Thymus (tissue), 11 donors: ENCODE results near the gene NCKAP1. TPM values are rescaled to one million over a fixed set of nuclear protein-coding genes. Genes with fewer than 3 reads are reported as not detected.

Source experiments
- DNase-seq, 9 donors: peaks; one replicate each; pipeline ENCODE4 v3.0.0-alpha.2; 2013; ENCODE audit warnings: low spot score in 9 of 9, low read depth in 6 of 9, missing footprints in 1 of 9
- H3K27ac ChIP-seq, 2 donors: one replicate each; pipeline ENCODE4 v1.5.1; 2013; ENCODE audit warnings: control low read depth in 1 of 2, low read depth in 1 of 2, low read length in 1 of 2, mild to moderate bottlenecking in 1 of 2, moderate library complexity in 1 of 2
- H3K27me3 ChIP-seq, 2 donors: one replicate each; pipeline ENCODE4 v1.5.1; 2013; ENCODE audit warnings: low read length in 1 of 2; ENCODE audit not compliant: control insufficient read depth in 2 of 2, insufficient read depth in 1 of 2
- H3K36me3 ChIP-seq, 2 donors: one replicate each; pipeline ENCODE4 v1.5.1; 2013; ENCODE audit warnings: low read length in 1 of 2, mild to moderate bottlenecking in 1 of 2, moderate library complexity in 1 of 2; ENCODE audit not compliant: control insufficient read depth in 2 of 2, insufficient read depth in 2 of 2
- H3K4me1 ChIP-seq, 2 donors: one replicate each; pipeline ENCODE4 v1.5.1; 2013; ENCODE audit warnings: low read length in 2 of 2; ENCODE audit not compliant: control insufficient read depth in 2 of 2, insufficient read depth in 2 of 2
- H3K4me3 ChIP-seq, 2 donors: one replicate each; pipeline ENCODE4 v1.5.1; 2013; ENCODE audit warnings: low read length in 2 of 2, control low read depth in 1 of 2, mild to moderate bottlenecking in 1 of 2
- H3K9me3 ChIP-seq, 2 donors: one replicate each; pipeline ENCODE4 v1.5.1; 2013; ENCODE audit warnings: low read length in 1 of 2, mild to moderate bottlenecking in 1 of 2; ENCODE audit not compliant: control insufficient read depth in 2 of 2, insufficient read depth in 1 of 2
- WGBS: extraction: QIAGEN DNeasy Blood & Tissue Kit; methylation state at CpG from one replicate; pipeline ENCODE4 v1.1.7; 2013; 5-methylcytosine and 5-hydroxymethylcytosine counted together
- polyA plus RNA-seq: library from polyadenylated mRNA; stranded (reverse); fragments of 200-250 nt; gene quantifications from one replicate; pipeline ENCODE4 v1.2.3, GENCODE V29; 2013
- total RNA-seq: library from RNA; stranded (reverse); fragments of 120-200 nt; gene quantifications from one replicate; pipeline ENCODE4 v1.2.4, GENCODE V29; 2013
- donor health status: healthy.

The NCKAP1 gene
- total and polyA plus RNA-seq, 2 donors, result 23.7 to 36.8 TPM

GRCh38 chr2:182949052-182949451, 89.2 kb downstream of the NCKAP1 start:
- Histone ChIP-seq H3K27me3 (no peaks in the 10 kb centered on the region), H3K36me3 (no peaks in the 10 kb centered on the region), H3K9me3 (no peaks in the 10 kb centered on the region), H3K27ac (no peak overlapping the region), H3K4me1 (no peaks in the 10 kb centered on the region), H3K4me3 (no peak overlapping the region)
- DNase-seq, result no peak
- 96% methylated on average over 4 of the region's 4 CpGs for WGBS

GRCh38 chr2:182946958-182947369, 91.3 kb downstream of the NCKAP1 start:
- no peak overlapping the region for H3K27ac ChIP-seq
- 91% methylated on average over 1 of the region's 1 CpG for WGBS
- no peak for DNase-seq
- no peaks in the 10 kb centered on the region for H3K9me3 ChIP-seq
- H3K4me1 ChIP-seq, result no peaks in the 10 kb centered on the region
- no peaks in the 10 kb centered on the region for H3K36me3 ChIP-seq
- no peak overlapping the region for H3K4me3 ChIP-seq
- H3K27me3 ChIP-seq, result no peaks in the 10 kb centered on the region

- no peaks in the 10 kb centered on the region for H3K4me1 ChIP-seq
- no peak overlapping the region for H3K27ac ChIP-seq
- 42% methylated on average over 2 of the region's 2 CpGs for WGBS
- H3K9me3 ChIP-seq, result no peaks in the 10 kb centered on the region
- no peaks in the 10 kb centered on the region for H3K27me3 ChIP-seq
- H3K36me3 ChIP-seq, result no peaks in the 10 kb centered on the region
- DNase-seq, result no peak
- no peak overlapping the region for H3K4me3 ChIP-seq
Measured at GRCh38 chr2:182943339-182943738, 94.9 kb downstream of the NCKAP1 start.

GRCh38 chr2:182942756-182943155, 95.5 kb downstream of the NCKAP1 start:
- 92% methylated on average over 2 of the region's 2 CpGs for WGBS
- H3K36me3 ChIP-seq, result no peaks in the 10 kb centered on the region
- no peaks in the 10 kb centered on the region for H3K4me1 ChIP-seq
- H3K27ac ChIP-seq, result no peak overlapping the region
- DNase-seq, result no peak
- no peaks in the 10 kb centered on the region for H3K9me3 ChIP-seq
- H3K27me3 ChIP-seq, result no peaks in the 10 kb centered on the region
- no peak overlapping the region for H3K4me3 ChIP-seq

- Histone ChIP-seq H3K36me3 (no peaks in the 10 kb centered on the region), H3K4me1 (no peaks in the 10 kb centered on the region), H3K9me3 (no peaks in the 10 kb centered on the region), H3K27ac (no peak overlapping the region), H3K4me3 (no peak overlapping the region), H3K27me3 (no peaks in the 10 kb centered on the region)
- WGBS, result 88% methylated on average over 1 of the region's 1 CpG
- no peak for DNase-seq
Measured at GRCh38 chr2:182941919-182942318, 96.3 kb downstream of the NCKAP1 start.

GRCh38 chr2:182941121-182941722, 97.0 kb downstream of the NCKAP1 start:
- WGBS, result 94% methylated on average over 2 of the region's 2 CpGs
- H3K4me3 ChIP-seq, result no peak overlapping the region
- H3K27ac ChIP-seq, result no peak overlapping the region
- no peak for DNase-seq
- no peaks in the 10 kb centered on the region for H3K27me3 ChIP-seq
- no peaks in the 10 kb centered on the region for H3K9me3 ChIP-seq
- H3K4me1 ChIP-seq, result no peaks in the 10 kb centered on the region
- no peaks in the 10 kb centered on the region for H3K36me3 ChIP-seq

GRCh38 chr2:182937870-182938269, 100.4 kb downstream of the NCKAP1 start:
- Histone ChIP-seq H3K27ac (no peak overlapping the region), H3K4me1 (no peaks in the 10 kb centered on the region), H3K27me3 (no peaks in the 10 kb centered on the region), H3K9me3 (no peaks in the 10 kb centered on the region), H3K4me3 (no peak overlapping the region), H3K36me3 (no peaks in the 10 kb centered on the region)
- no peak for DNase-seq
- WGBS, result 91% methylated on average over 3 of the region's 3 CpGs

- Histone ChIP-seq H3K4me1 (no peaks in the 10 kb centered on the region), H3K27ac (no peak overlapping the region), H3K4me3 (no peak overlapping the region), H3K36me3 (no peaks in the 10 kb centered on the region), H3K27me3 (no peaks in the 10 kb centered on the region), H3K9me3 (no peaks in the 10 kb centered on the region)
- WGBS, result 95% methylated on average over 3 of the region's 3 CpGs
- no peak for DNase-seq
Measured at GRCh38 chr2:182933629-182934028, 104.6 kb downstream of the NCKAP1 start.

GRCh38 chr2:182929972-182930371, 108.3 kb downstream of the NCKAP1 start:
- no peak for DNase-seq
- Histone ChIP-seq H3K36me3 (no peaks in the 10 kb centered on the region), H3K9me3 (no peaks in the 10 kb centered on the region), H3K4me3 (no peak overlapping the region), H3K27ac (no peak overlapping the region), H3K4me1 (no peaks in the 10 kb centered on the region), H3K27me3 (no peaks in the 10 kb centered on the region)

- H3K27me3 ChIP-seq, result no peaks in the 10 kb centered on the region
- H3K4me1 ChIP-seq, result no peaks in the 10 kb centered on the region
- no peaks in the 10 kb centered on the region for H3K36me3 ChIP-seq
- no peak for DNase-seq
- H3K9me3 ChIP-seq, result no peaks in the 10 kb centered on the region
- no peak overlapping the region for H3K27ac ChIP-seq
- no peak overlapping the region for H3K4me3 ChIP-seq
Measured at GRCh38 chr2:182924306-182924705, 114.0 kb downstream of the NCKAP1 start.
